ENCODE measurements around the gene EFHD2. TPM values are rescaled to one million over a fixed set of nuclear protein-coding genes. Genes with fewer than 3 reads are reported as not detected.

EFHD2 gene
- polyA plus RNA-seq, 1 donor from 2014 or later = 10.3 TPM

DNA sequence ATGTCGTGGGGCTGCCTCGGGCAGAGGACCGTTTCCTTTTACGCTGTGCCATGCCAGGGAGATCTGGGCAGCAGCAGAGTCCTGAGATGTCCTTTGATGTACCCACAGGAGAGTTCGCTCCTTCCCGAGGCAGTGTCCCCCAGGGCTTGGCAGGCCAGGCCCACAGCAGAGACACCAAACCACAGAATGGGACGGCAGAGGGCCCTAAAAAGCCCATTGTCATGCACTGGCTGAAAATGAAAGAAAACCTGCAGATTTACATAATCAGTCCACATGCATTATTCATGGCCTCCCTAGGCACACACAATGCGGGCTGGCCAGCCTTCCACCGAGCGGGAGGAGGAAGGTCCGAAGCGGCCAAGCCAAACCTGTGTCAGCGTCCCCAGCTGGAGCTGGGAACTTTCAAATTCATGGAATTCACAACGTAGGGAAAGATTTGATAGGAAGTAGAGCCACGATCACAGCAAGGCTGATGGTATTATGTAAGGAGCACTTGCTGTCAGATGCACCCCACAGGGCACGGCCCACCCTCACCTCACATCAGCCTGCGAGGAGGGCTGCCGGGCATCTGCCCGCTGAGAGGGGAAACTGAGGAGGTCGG is 25.3 kb upstream of the EFHD2 start:
- H3K9me3 ChIP-seq (ENCODE audit: low read length) = no peaks in the 10 kb centered on the region
- no peaks in the 10 kb centered on the region for H3K27me3 ChIP-seq (ENCODE audit: insufficient read depth, low read depth, low read length)
- H3K9ac ChIP-seq (ENCODE audit: low read length) = peak overlapping the region; percentile 6
- H3K27ac ChIP-seq (ENCODE audit: low read length) = no peak overlapping the region
- no peaks in the 10 kb centered on the region for H4K20me1 ChIP-seq (ENCODE audit: insufficient read depth)
- no peak overlapping the region for H3K4me3 ChIP-seq (ENCODE audit: low read length)
- H3K4me2 ChIP-seq (ENCODE audit: low read length) = no peak overlapping the region
- H3K9me2 ChIP-seq (ENCODE audit: insufficient read depth, low read length) = no peaks in the 10 kb centered on the region
- no peaks in the 10 kb centered on the region for H3K36me3 ChIP-seq (ENCODE audit: insufficient read depth, low read length)
- no peaks in the 10 kb centered on the region for H3F3A ChIP-seq (ENCODE audit: insufficient read depth, low read length, poor library complexity, severe bottlenecking)
- no peak overlapping the region for H2AFZ ChIP-seq (ENCODE audit: low read depth, low read length)
- TF ChIP-seq RAD21 (conservative IDR thresholded peaks at IDR 0.05) (no peak), POLR2AphosphoS5 (IDR thresholded peaks at IDR 0.05) (no peak), EZH2 (IDR thresholded peaks at IDR 0.05; ENCODE audit: borderline replicate concordance, insufficient read depth, low read length, poor library complexity, severe bottlenecking) (no peak), TAF1 (IDR thresholded peaks at IDR 0.05; ENCODE audit: low read depth) (no peak), CTCF (IDR thresholded peaks at IDR 0.05; ENCODE audit: poor library complexity, severe bottlenecking) (no peak), MXI1 (conservative IDR thresholded peaks at IDR 0.05; ENCODE audit: poor library complexity, severe bottlenecking) (no peak), SMC3 (conservative IDR thresholded peaks at IDR 0.05; ENCODE audit: poor library complexity) (no peak), EP300 (conservative IDR thresholded peaks at IDR 0.05; ENCODE audit: poor library complexity, severe bottlenecking) (no peak)
- TF ChIP-seq, protein P1, sequence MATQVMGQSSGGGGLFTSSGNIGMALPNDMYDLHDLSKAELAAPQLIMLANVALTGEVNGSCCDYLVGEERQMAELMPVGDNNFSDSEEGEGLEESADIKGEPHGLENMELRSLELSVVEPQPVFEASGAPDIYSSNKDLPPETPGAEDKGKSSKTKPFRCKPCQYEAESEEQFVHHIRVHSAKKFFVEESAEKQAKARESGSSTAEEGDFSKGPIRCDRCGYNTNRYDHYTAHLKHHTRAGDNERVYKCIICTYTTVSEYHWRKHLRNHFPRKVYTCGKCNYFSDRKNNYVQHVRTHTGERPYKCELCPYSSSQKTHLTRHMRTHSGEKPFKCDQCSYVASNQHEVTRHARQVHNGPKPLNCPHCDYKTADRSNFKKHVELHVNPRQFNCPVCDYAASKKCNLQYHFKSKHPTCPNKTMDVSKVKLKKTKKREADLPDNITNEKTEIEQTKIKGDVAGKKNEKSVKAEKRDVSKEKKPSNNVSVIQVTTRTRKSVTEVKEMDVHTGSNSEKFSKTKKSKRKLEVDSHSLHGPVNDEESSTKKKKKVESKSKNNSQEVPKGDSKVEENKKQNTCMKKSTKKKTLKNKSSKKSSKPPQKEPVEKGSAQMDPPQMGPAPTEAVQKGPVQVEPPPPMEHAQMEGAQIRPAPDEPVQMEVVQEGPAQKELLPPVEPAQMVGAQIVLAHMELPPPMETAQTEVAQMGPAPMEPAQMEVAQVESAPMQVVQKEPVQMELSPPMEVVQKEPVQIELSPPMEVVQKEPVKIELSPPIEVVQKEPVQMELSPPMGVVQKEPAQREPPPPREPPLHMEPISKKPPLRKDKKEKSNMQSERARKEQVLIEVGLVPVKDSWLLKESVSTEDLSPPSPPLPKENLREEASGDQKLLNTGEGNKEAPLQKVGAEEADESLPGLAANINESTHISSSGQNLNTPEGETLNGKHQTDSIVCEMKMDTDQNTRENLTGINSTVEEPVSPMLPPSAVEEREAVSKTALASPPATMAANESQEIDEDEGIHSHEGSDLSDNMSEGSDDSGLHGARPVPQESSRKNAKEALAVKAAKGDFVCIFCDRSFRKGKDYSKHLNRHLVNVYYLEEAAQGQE (IDR thresholded peaks at IDR 0.05; ENCODE audit: borderline replicate concordance) = no peak
- H3K79me2 ChIP-seq (replicated peaks; ENCODE audit: insufficient read depth, low read length) = no peaks in the 10 kb centered on the region

- no peaks in the 10 kb centered on the region for H3F3A ChIP-seq (ENCODE audit: insufficient read depth, low read length, poor library complexity, severe bottlenecking)
- H3K36me3 ChIP-seq (ENCODE audit: insufficient read depth, low read length) = no peaks in the 10 kb centered on the region
- H3K27me3 ChIP-seq (ENCODE audit: insufficient read depth, low read depth, low read length) = no peaks in the 10 kb centered on the region
- no peaks in the 10 kb centered on the region for H3K9me3 ChIP-seq (ENCODE audit: low read length)
- no peaks in the 10 kb centered on the region for H3K9me2 ChIP-seq (ENCODE audit: insufficient read depth, low read length)
- TF ChIP-seq SMC3 (conservative IDR thresholded peaks at IDR 0.05; ENCODE audit: poor library complexity) = no peak
- no peak for TF ChIP-seq EP300 (conservative IDR thresholded peaks at IDR 0.05; ENCODE audit: poor library complexity, severe bottlenecking)
- no peak for TF ChIP-seq POLR2AphosphoS5 (IDR thresholded peaks at IDR 0.05)
- no peak for TF ChIP-seq EZH2 (IDR thresholded peaks at IDR 0.05; ENCODE audit: borderline replicate concordance, insufficient read depth, low read length, poor library complexity, severe bottlenecking)
- no peak for TF ChIP-seq MXI1 (conservative IDR thresholded peaks at IDR 0.05; ENCODE audit: poor library complexity, severe bottlenecking)
- no peak for TF ChIP-seq TAF1 (IDR thresholded peaks at IDR 0.05; ENCODE audit: low read depth)
- TF ChIP-seq, protein P1 (IDR thresholded peaks at IDR 0.05; ENCODE audit: borderline replicate concordance) = no peak
- no peak for TF ChIP-seq RAD21 (conservative IDR thresholded peaks at IDR 0.05)
- TF ChIP-seq CTCF (IDR thresholded peaks at IDR 0.05; ENCODE audit: poor library complexity, severe bottlenecking) = no peak
- H4K20me1 ChIP-seq (ENCODE audit: insufficient read depth) = no peaks in the 10 kb centered on the region
- H2AFZ ChIP-seq (ENCODE audit: low read depth, low read length) = no peak overlapping the region
- no peaks in the 10 kb centered on the region for H3K79me2 ChIP-seq (replicated peaks; ENCODE audit: insufficient read depth, low read length)
- H3K9ac ChIP-seq (ENCODE audit: low read length) = no peak overlapping the region
- H3K27ac ChIP-seq (ENCODE audit: low read length) = no peak overlapping the region
- H3K4me2 ChIP-seq (ENCODE audit: low read length) = no peak overlapping the region
- no peak overlapping the region for H3K4me3 ChIP-seq (ENCODE audit: low read length)
Observed at GRCh38 chr1:15385420-15385819, 24.3 kb upstream of the EFHD2 start.

All from neural cell (in vitro differentiated cells).